HPDE6-E6E7 (cell line): Measurements from ENCODE around the gene SLU7.
"Not testable (repeated sequence)": the region's sequence is repeated elsewhere in the genome, so short reads cannot be mapped to it uniquely, and the experiment has no call there.

Source experiments
- DNase-seq: peaks from one replicate; pipeline ENCODE4 v3.0.0; 2011; ENCODE audit warnings: missing footprints; ENCODE audit errors: extremely low spot score

Gene SLU7

GRCh38 chr5:160450164-160450932 is 31.5 kb upstream of the SLU7 start:
- DNase-seq: no peak

GRCh38 chr5:160449458-160449857 is 30.6 kb upstream of the SLU7 start:
- no peak for DNase-seq

GRCh38 chr5:160448886-160449285 is 30.0 kb upstream of the SLU7 start:
- no peak for DNase-seq

GRCh38 chr5:160445751-160446150 is 26.9 kb upstream of the SLU7 start:
- no peak for DNase-seq

GRCh38 chr5:160445132-160445531 is 26.3 kb upstream of the SLU7 start:
- no peak for DNase-seq

GRCh38 chr5:160444407-160444806 is 25.5 kb upstream of the SLU7 start:
- no peak for DNase-seq

GRCh38 chr5:160442824-160443431 is 24.0 kb upstream of the SLU7 start:
- DNase-seq: no peak

- no peak for DNase-seq
Measured at GRCh38 chr5:160441311-160441781, 22.5 kb upstream of the SLU7 start.

GRCh38 chr5:160439205-160439600 is 20.3 kb upstream of the SLU7 start:
- DNase-seq: peak; percentile 85

GRCh38 chr5:160438316-160439204 is 19.7 kb upstream of the SLU7 start:
- DNase-seq: peak; percentile 57

GRCh38 chr5:160437271-160437670 is 18.4 kb upstream of the SLU7 start:
- no peak for DNase-seq

GRCh38 chr5:160436661-160437060 is 17.8 kb upstream of the SLU7 start:
- DNase-seq: not testable (repeated sequence)

GRCh38 chr5:160436017-160436416 is 17.1 kb upstream of the SLU7 start:
- no peak for DNase-seq

GRCh38 chr5:160435532-160435931 is 16.7 kb upstream of the SLU7 start:
- DNase-seq: no peak

GRCh38 chr5:160434022-160434531 is 15.2 kb upstream of the SLU7 start:
- DNase-seq: peak; percentile 33

GRCh38 chr5:160432787-160433186 is 13.9 kb upstream of the SLU7 start:
- DNase-seq: no peak

- DNase-seq: no peak
Measured at GRCh38 chr5:160432196-160432595, 13.3 kb upstream of the SLU7 start.

- no peak for DNase-seq
Measured at GRCh38 chr5:160427607-160428006, 8.7 kb upstream of the SLU7 start.

- peak; percentile 49 for DNase-seq
Measured at GRCh38 chr5:160423099-160423498, 4.2 kb upstream of the SLU7 start.

GRCh38 chr5:160421625-160422258 is 2.9 kb upstream of the SLU7 start, which contains the start of gene PTTG1:
PTTG1 (plus strand) TSS chr5:160421855; CDS start chr5:160422313, 458 bp downstream.
- DNase-seq: peak; percentile 78

GRCh38 chr5:160420331-160420610 is 1.4 kb upstream of the SLU7 start:
- no peak for DNase-seq
